HepG2 (cell line): ENCODE measurements around the gene NFX1. TPM values are rescaled to one million over a fixed set of nuclear protein-coding genes. Genes with fewer than 3 reads are reported as not detected.
A peak's percentile ranks its signal among the peaks of the same experiment; 100 is the strongest.

Source experiments
- CREB1 ChIP-seq, 2 experiments: fragments of 450-650 bp in 1 of 2; IDR thresholded peaks; 2 replicates each; pipeline ENCODE4 v1.6.1; 2016 to 2017; ENCODE audit warnings: control low read depth in 1 of 2, mild to moderate bottlenecking in 1 of 2, missing compliant biosample characterization in 1 of 2, missing genetic modification characterization in 1 of 2
- EEA1 ChIP-seq: sonication (generic); formaldehyde crosslinking; IDR thresholded peaks from 2 replicates; pipeline ENCODE4 v1.5.1; 2020; ENCODE audit warnings: mild to moderate bottlenecking, missing genetic modification reagents, borderline replicate concordance
- FIP1L1 ChIP-seq: fragments of 200-400 bp; formaldehyde crosslinking; IDR thresholded peaks from 2 replicates; pipeline ENCODE4 v1.6.1; 2018; ENCODE audit warnings: low read depth, mild to moderate bottlenecking, low read length, moderate library complexity, borderline replicate concordance; ENCODE audit not compliant: insufficient read depth
- GTF2F1 ChIP-seq: fragments of 150-350 bp; IDR thresholded peaks from 2 replicates; pipeline ENCODE4 v1.6.1; 2014; ENCODE audit warnings: low read length
- KLF11 ChIP-seq: IDR thresholded peaks from 2 replicates; pipeline ENCODE4 v1.6.1; 2016; ENCODE audit warnings: missing compliant biosample characterization
- PHF20 ChIP-seq: sonication (generic); formaldehyde crosslinking; IDR thresholded peaks from 2 replicates; pipeline ENCODE4 v1.5.0; 2020; ENCODE audit warnings: mild to moderate bottlenecking, missing genetic modification reagents
- RNF2 ChIP-seq: fragments of 450-650 bp; conservative IDR thresholded peaks from 2 replicates; pipeline ENCODE4 v1.6.1; 2016; ENCODE audit warnings: low read depth
- TMF1 ChIP-seq: sonication (generic); formaldehyde crosslinking; IDR thresholded peaks from 2 replicates; pipeline ENCODE4 v1.8.1; 2022; ENCODE audit warnings: low read depth, missing genetic modification reagents
- ZBTB8A ChIP-seq: sonication (generic); formaldehyde crosslinking; IDR thresholded peaks from 2 replicates; pipeline ENCODE4 v1.4.0; 2020; ENCODE audit warnings: mild to moderate bottlenecking, low read depth, missing genetic modification reagents, borderline replicate concordance
- ZFP36 ChIP-seq: fragments of 150-350 bp; IDR thresholded peaks from 2 replicates; pipeline ENCODE4 v1.6.1; 2018; ENCODE audit warnings: borderline replicate concordance, low read length, low read depth; ENCODE audit not compliant: partially characterized antibody
- ZNF274 ChIP-seq: sonication (generic); formaldehyde crosslinking; IDR thresholded peaks from 2 replicates; pipeline ENCODE4 v1.5.1; 2020; ENCODE audit warnings: mild to moderate bottlenecking, missing genetic modification reagents
- ZNF292 ChIP-seq: sonication (generic); formaldehyde crosslinking; IDR thresholded peaks from 2 replicates; pipeline ENCODE4 v1.8.1; 2022; ENCODE audit warnings: mild to moderate bottlenecking, low read depth, missing genetic modification reagents, borderline replicate concordance
- ZNF782 ChIP-seq: sonication (generic); formaldehyde crosslinking; IDR thresholded peaks from 2 replicates; pipeline ENCODE4 v1.4.0; 2020; ENCODE audit warnings: missing genetic modification reagents, mild to moderate bottlenecking, borderline replicate concordance
- ZSCAN31 ChIP-seq: sonication (generic); formaldehyde crosslinking; IDR thresholded peaks from 2 replicates; pipeline ENCODE4 v1.5.0; 2020; ENCODE audit warnings: low read depth, mild to moderate bottlenecking, missing genetic modification reagents
- polyA plus RNA-seq, 8 experiments: library from polyadenylated mRNA; depleted of rRNA in 3 of 8; stranded (reverse) in 7 of 8; unstranded in 1 of 8; fragments of >200 nt; fragmentation: Illumina TruSeq in 4 of 8; extraction: Trizol in 4 of 8; gene quantifications; 2 replicates each; pipeline versions ENCODE4 v1.2.1 to v1.2.3, GENCODE V29; 2011 to 2016; ENCODE audit warnings: low read depth in 4 of 8, missing spikeins in 1 of 8, mixed read lengths in 1 of 8; ENCODE audit not compliant: insufficient read depth in 1 of 8
- total RNA-seq, 5 experiments: library from RNA; depleted of rRNA; stranded (reverse); fragments of >200 nt; fragmentation: Illumina TruSeq; extraction: Trizol; gene quantifications; 2 replicates each; pipeline ENCODE4 v1.2.3, GENCODE V29; 2016; ENCODE audit warnings: low read depth in 1 of 5
- TF ChIP-seq, protein P1 (sequence below): sonication (generic); formaldehyde crosslinking; IDR thresholded peaks from 2 replicates; pipeline ENCODE4 v1.5.1; 2020; ENCODE audit warnings: mild to moderate bottlenecking, missing genetic modification reagents, moderate library complexity
- TF ChIP-seq, protein P2 (sequence below): sonication (generic); formaldehyde crosslinking; IDR thresholded peaks from 2 replicates; pipeline ENCODE4 v1.4.0; 2020; ENCODE audit warnings: mild to moderate bottlenecking, missing genetic modification reagents

The NFX1 gene
- total and polyA plus RNA-seq, 2 of the 13 experiments (the other 11 are each of a cell fraction or from before 2014, with no cell fraction given): 23.9 to 27.5 TPM

DNA sequence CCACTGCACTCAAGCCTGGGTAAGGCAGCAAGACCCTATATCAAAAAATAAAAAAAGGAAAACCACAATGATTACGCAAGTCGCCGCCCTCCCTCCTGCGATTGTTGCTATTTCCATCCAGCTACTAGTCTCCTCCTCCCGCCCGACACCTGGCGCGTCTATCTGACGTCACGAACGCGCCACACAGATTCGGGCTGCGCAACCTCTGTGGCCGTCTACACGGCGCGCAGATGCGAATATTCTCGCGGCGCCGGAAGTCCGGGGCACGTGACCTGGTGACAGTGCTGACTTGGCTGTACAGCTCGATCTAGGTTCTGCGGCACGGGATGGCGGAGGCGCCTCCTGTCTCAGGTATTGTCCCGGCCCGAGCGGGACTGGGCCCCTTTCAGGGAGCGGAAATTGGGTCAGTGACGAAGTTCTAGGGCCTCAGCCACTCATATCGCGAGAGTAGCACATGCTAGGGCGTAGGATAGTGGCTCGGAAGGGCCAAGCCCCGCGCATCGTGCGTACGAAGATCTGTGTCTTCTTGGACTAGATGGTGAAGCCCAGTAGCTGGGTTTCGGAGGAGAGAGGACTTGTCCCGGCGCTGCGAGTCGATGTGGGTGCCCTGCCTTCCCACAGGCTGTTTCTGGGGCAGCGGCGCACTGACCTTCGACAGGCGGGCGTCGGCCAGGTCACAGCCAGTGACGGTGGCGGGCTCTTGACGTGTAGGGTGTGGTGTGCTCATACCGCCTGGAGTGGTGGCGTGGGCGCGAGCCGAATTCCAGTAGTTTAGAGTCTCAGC is at the start of gene NFX1 (continued):
- TF ChIP-seq, protein P1, sequence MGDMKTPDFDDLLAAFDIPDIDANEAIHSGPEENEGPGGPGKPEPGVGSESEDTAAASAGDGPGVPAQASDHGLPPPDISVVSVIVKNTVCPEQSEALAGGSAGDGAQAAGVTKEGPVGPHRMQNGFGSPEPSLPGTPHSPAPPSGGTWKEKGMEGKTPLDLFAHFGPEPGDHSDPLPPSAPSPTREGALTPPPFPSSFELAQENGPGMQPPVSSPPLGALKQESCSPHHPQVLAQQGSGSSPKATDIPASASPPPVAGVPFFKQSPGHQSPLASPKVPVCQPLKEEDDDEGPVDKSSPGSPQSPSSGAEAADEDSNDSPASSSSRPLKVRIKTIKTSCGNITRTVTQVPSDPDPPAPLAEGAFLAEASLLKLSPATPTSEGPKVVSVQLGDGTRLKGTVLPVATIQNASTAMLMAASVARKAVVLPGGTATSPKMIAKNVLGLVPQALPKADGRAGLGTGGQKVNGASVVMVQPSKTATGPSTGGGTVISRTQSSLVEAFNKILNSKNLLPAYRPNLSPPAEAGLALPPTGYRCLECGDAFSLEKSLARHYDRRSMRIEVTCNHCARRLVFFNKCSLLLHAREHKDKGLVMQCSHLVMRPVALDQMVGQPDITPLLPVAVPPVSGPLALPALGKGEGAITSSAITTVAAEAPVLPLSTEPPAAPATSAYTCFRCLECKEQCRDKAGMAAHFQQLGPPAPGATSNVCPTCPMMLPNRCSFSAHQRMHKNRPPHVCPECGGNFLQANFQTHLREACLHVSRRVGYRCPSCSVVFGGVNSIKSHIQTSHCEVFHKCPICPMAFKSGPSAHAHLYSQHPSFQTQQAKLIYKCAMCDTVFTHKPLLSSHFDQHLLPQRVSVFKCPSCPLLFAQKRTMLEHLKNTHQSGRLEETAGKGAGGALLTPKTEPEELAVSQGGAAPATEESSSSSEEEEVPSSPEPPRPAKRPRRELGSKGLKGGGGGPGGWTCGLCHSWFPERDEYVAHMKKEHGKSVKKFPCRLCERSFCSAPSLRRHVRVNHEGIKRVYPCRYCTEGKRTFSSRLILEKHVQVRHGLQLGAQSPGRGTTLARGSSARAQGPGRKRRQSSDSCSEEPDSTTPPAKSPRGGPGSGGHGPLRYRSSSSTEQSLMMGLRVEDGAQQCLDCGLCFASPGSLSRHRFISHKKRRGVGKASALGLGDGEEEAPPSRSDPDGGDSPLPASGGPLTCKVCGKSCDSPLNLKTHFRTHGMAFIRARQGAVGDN (CRISPR knock-in tag): peak; percentile 99
- TF ChIP-seq CREB1 (IDR thresholded peaks at IDR 0.05) (peak; percentile 100), CREB1 (CRISPR knock-in tag; IDR thresholded peaks at IDR 0.05) (peak; percentile 99), RNF2 (peak; percentile 99), ZBTB8A (peak; percentile 50; the same call in 1 of the 2 replicates), ZSCAN31 (peak; percentile 79), KLF11 (CRISPR knock-in tag) (0 out of 2 replicates have a peak, but pooled peaks have one; percentile 78), ZNF782 (CRISPR knock-in tag) (peak; percentile 63; the same call in 1 of the 2 replicates), ZNF292 (CRISPR knock-in tag) (no peak; the same call in 1 of the 2 replicates), ZNF274 (CRISPR knock-in tag) (peak; percentile 94), ZFP36 (no peak), FIP1L1 (peak; percentile 16; the same call in 1 of the 2 replicates), TMF1 (CRISPR knock-in tag) (peak; percentile 86; the same call in 1 of the 2 replicates), GTF2F1 (0 out of 2 replicates have a peak, but pooled peaks have one; percentile 74), PHF20 (CRISPR knock-in tag) (peak; percentile 97), EEA1 (CRISPR knock-in tag) (peak; percentile 74; the same call in 1 of the 2 replicates)
- TF ChIP-seq, protein P2, sequence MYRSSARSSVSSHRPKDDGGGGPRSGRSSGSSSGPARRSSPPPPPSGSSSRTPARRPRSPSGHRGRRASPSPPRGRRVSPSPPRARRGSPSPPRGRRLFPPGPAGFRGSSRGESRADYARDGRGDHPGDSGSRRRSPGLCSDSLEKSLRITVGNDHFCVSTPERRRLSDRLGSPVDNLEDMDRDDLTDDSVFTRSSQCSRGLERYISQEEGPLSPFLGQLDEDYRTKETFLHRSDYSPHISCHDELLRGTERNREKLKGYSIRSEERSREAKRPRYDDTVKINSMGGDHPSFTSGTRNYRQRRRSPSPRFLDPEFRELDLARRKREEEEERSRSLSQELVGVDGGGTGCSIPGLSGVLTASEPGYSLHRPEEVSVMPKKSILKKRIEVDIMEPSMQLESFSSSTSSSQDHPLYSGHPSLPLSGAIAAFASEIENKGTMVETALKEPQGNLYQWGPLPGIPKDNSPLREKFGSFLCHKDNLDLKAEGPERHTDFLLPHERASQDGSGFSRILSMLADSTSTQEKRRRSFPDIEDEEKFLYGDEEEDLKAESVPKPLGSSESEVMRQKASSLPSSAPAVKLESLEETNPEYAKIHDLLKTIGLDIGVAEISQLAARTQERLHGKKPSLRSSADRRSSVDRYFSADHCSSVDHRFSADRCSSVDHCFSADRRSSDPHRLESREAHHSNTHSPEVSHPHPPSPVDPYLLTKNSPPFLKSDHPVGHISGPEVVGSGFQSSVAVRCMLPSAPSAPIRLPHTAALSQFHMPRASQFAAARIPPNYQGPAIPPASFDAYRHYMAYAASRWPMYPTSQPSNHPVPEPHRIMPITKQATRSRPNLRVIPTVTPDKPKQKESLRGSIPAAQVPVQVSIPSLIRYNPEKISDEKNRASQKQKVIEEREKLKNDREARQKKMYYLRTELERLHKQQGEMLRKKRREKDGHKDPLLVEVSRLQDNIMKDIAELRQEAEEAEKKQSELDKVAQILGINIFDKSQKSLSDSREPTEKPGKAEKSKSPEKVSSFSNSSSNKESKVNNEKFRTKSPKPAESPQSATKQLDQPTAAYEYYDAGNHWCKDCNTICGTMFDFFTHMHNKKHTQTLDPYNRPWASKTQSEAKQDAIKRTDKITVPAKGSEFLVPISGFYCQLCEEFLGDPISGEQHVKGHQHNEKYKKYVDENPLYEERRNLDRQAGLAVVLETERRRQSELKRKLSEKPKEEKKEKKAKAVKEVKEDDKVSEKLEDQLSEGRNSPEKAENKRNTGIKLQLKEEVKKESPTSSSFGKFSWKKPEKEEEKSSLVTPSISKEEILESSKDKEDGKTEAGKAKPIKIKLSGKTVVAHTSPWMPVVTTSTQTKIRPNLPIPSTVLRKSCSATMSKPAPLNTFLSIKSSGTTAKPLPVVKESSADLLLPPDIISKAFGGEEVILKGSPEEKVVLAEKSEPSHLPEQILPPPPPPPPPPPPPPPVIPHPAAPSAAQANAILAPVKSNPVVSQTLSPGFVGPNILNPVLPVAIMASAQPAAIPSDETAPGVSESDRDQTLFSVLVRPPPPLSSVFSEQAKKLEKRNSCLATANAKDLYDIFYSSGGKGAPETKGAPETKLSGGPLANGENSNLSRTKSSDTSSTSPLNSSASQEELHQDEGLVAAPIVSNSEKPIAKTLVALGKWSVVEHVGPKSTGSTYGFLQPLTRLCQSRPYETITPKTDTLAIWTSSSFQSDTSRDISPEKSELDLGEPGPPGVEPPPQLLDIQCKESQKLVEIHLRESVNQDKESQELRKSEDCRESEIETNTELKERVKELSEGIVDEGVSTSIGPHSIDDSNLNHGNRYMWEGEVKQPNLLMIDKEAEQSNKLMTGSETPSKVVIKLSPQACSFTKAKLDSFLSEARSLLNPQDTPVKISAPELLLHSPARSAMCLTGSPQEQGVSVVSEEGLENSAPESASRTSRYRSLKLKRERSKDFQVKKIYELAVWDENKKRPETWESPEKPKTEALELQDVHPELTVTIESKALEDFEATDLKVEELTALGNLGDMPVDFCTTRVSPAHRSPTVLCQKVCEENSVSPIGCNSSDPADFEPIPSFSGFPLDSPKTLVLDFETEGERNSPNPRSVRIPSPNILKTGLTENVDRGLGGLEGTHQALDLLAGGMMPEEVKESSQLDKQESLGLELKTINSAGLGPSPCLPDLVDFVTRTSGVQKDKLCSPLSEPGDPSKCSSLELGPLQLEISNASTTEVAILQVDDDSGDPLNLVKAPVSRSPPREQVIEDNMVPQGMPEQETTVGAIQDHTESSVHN (CRISPR knock-in tag): 0 out of 2 replicates have a peak, but pooled peaks have one; percentile 31
